GM21619 (cell line): Measurements from ENCODE around the gene INPP4A.
"Not testable (repeated sequence)": the region's sequence is repeated elsewhere in the genome, so short reads cannot be mapped to it uniquely, and the experiment has no call there.

Source experiments
- ATAC-seq: cut with Tn5 transposase; IDR thresholded peaks from one replicate; pipeline ENCODE4 v1.9.1; 2021; ENCODE audit not compliant: unreplicated experiment

Gene INPP4A

GRCh38 chr2:98435670-98436069, 9.0 kb upstream of the INPP4A start:
- not testable (repeated sequence) for ATAC-seq

GRCh38 chr2:98436734-98437133, 7.9 kb upstream of the INPP4A start:
- no peak for ATAC-seq

GRCh38 chr2:98438190-98439133, 6.2 kb upstream of the INPP4A start:
- ATAC-seq = peak; percentile 96

- no peak for ATAC-seq
Observed at GRCh38 chr2:98441706-98442450, 2.8 kb upstream of the INPP4A start.

GRCh38 chr2:98442488-98442887, 2.2 kb upstream of the INPP4A start:
- ATAC-seq = no peak

GRCh38 chr2:98445177-98445682, 572 bp downstream of the INPP4A start:
- ATAC-seq = peak; percentile 31

GRCh38 chr2:98445683-98446581, 1.3 kb downstream of the INPP4A start:
- no peak for ATAC-seq

- no peak for ATAC-seq
Observed at GRCh38 chr2:98446850-98447249, 2.2 kb downstream of the INPP4A start.

GRCh38 chr2:98448441-98449145, 3.9 kb downstream of the INPP4A start:
- no peak for ATAC-seq

- no peak for ATAC-seq
Observed at GRCh38 chr2:98452396-98453027, 7.9 kb downstream of the INPP4A start.

- ATAC-seq = no peak
Observed at GRCh38 chr2:98453083-98453482, 8.4 kb downstream of the INPP4A start.

- ATAC-seq = no peak
Observed at GRCh38 chr2:98453531-98453930, 8.9 kb downstream of the INPP4A start.

GRCh38 chr2:98454073-98454472, 9.4 kb downstream of the INPP4A start:
- no peak for ATAC-seq

GRCh38 chr2:98454500-98455235, 10.0 kb downstream of the INPP4A start:
- ATAC-seq = peak; percentile 34

GRCh38 chr2:98455494-98455976, 10.9 kb downstream of the INPP4A start:
- ATAC-seq = peak; percentile 44

- no peak for ATAC-seq
Observed at GRCh38 chr2:98457045-98457696, 12.5 kb downstream of the INPP4A start.

- ATAC-seq = no peak
Observed at GRCh38 chr2:98458207-98458606, 13.5 kb downstream of the INPP4A start.

GRCh38 chr2:98458667-98459380, 14.2 kb downstream of the INPP4A start:
- no peak for ATAC-seq
